ENCODE data around the gene ARHGEF2. TPM values are rescaled to one million over a fixed set of nuclear protein-coding genes. Genes with fewer than 3 reads are reported as not detected.

ARHGEF2 gene
- total and polyA plus RNA-seq, 9 of the 15 experiments (the other 6 are each of a cell fraction or from before 2014, with no cell fraction given): 7.1 to 162 (median 62.2) TPM

GRCh38 chr1:156020293-156021092 is 42.1 kb upstream of the ARHGEF2 start, which contains the start of gene SSR2 (continued):
- TF ChIP-seq IRF9 (tag; IDR thresholded peaks at IDR 0.05) (no peak), ZNF165 (CRISPR knock-in tag; IDR thresholded peaks at IDR 0.05; ENCODE audit: borderline replicate concordance) (no peak), SNIP1 (IDR thresholded peaks at IDR 0.05; ENCODE audit: low read depth) (no peak), CCAR2 (IDR thresholded peaks at IDR 0.05; ENCODE audit: low read depth, low read length) (no peak), GTF2F1 (IDR thresholded peaks at IDR 0.05; ENCODE audit: low read depth, low read length) (no peak), NR0B1 (IDR thresholded peaks at IDR 0.05; ENCODE audit: partially characterized antibody) (no peak), MEF2A (IDR thresholded peaks at IDR 0.05; ENCODE audit: control insufficient read depth, low read depth, low read length) (no peak), E2F8 (IDR thresholded peaks at IDR 0.05; ENCODE audit: low read depth, partially characterized antibody) (peak; percentile 61), HDAC3 (IDR thresholded peaks at IDR 0.05; ENCODE audit: borderline replicate concordance, partially characterized antibody) (no peak), DEAF1 (CRISPR knock-in tag; IDR thresholded peaks at IDR 0.05) (no peak), NR2C2 (CRISPR knock-in tag; IDR thresholded peaks at IDR 0.05) (no peak), NR2C2 (tag; IDR thresholded peaks at IDR 0.05) (peak; percentile 65; the same call in 1 of the 2 replicates), CREB1 (IDR thresholded peaks at IDR 0.05) (peak; percentile 67; the same call in 1 of the 2 replicates), CREB1 (CRISPR knock-in tag; IDR thresholded peaks at IDR 0.05) (peak; percentile 77; the same call in 1 of the 2 replicates), MLX (CRISPR knock-in tag; conservative IDR thresholded peaks at IDR 0.05) (no peak), POLR3G (IDR thresholded peaks at IDR 0.05; ENCODE audit: extremely low read depth, insufficient read length, insufficient replicate concordance) (no peak), TARDBP (IDR thresholded peaks at IDR 0.05) (no peak), ZBTB12 (CRISPR knock-in tag; IDR thresholded peaks at IDR 0.05) (no peak)

All from K562 (cell line).